HCT116 (cell line): Measurements from ENCODE around the gene CELF4. TPM values are rescaled to one million over a fixed set of nuclear protein-coding genes. Genes with fewer than 3 reads are reported as not detected.

ENCODE experiments used
- ATAC-seq: fragments of 200-7000 bp; cut with Tn5 transposase; 2 replicates; pipeline ENCODE4 v1.9.1; 2020; ENCODE audit warnings: mild to moderate bottlenecking, moderate library complexity
- BruUV-seq: library from RNA; stranded (reverse); fragments of 400-500 nt; replicated peaks from 2 replicates; lab custom pipeline; 2021; lab: Mats Ljungman, UMichigan
- CTCF ChIA-PET: fragments of 300-600 bp; sonication (Branson Sonifier 250); formaldehyde crosslinking; loops from one replicate; lab custom pipeline; 2021; ENCODE audit warnings: antibody characterized with exemption; lab: Charles Lee
- POLR2A ChIA-PET: fragments of 300-600, 350-600 bp; sonication (Branson Sonifier 250); formaldehyde crosslinking; loops from one replicate; lab custom pipeline; 2021; ENCODE audit warnings: antibody characterized with exemption; lab: Charles Lee
- RAD21 ChIA-PET, 2 experiments: fragments of 300-600 bp; sonication (Branson Sonifier 250); formaldehyde crosslinking; loops; one replicate each; lab custom pipeline; 2023; ENCODE audit warnings: low total read pairs in 2 of 2; ENCODE audit not compliant: uncharacterized antibody in 2 of 2, unreplicated experiment in 2 of 2, low non-redundant PET in 1 of 2; lab: Charles Lee
- DNase-seq: peaks from one replicate; pipeline ENCODE4 v3.0.0-alpha.2; 2010; ENCODE audit warnings: low read depth, low spot score
- H2AFZ ChIP-seq: fragments of 200-600 bp; shearing (Covaris generic), sonication (generic); 2 replicates; pipeline ENCODE4 v1.6.1; 2017; ENCODE audit warnings: low read depth, mixed run types, mixed read lengths, antibody characterized with exemption, low read length; ENCODE audit not compliant: poor library complexity, severe bottlenecking
- H3K27ac ChIP-seq: 2 replicates; pipeline ENCODE4 v1.5.1; 2012; ENCODE audit warnings: low read depth, low read length
- H3K27me3 ChIP-seq: fragments of 200-600 bp; sonication (generic); 2 replicates; pipeline ENCODE4 v1.6.1; 2016; ENCODE audit warnings: mixed run types, low read length, mixed read lengths; ENCODE audit not compliant: insufficient read depth
- H3K36me3 ChIP-seq, 2 experiments: fragments of 200-500 bp in 1 of 2; fragments of 200-600 bp in 1 of 2; sonication (Bioruptor generic) in 1 of 2; sonication (generic) in 1 of 2; 2 replicates each; pipeline versions ENCODE4 v1.5.1 to v1.6.1; 2014 to 2016; ENCODE audit warnings: low read length in 2 of 2, inconsistent platforms in 1 of 2, mixed read lengths in 1 of 2, mixed run types in 1 of 2; ENCODE audit not compliant: insufficient read depth in 2 of 2, control insufficient read depth in 1 of 2
- H3K4me1 ChIP-seq, 2 experiments: fragments of 200-600 bp in 1 of 2; sonication (generic) in 1 of 2; 2 replicates each; pipeline versions ENCODE4 v1.5.1 to v1.6.1; 2012 to 2017; ENCODE audit warnings: low read length in 2 of 2, inconsistent platforms in 1 of 2, mild to moderate bottlenecking in 1 of 2, mixed read lengths in 1 of 2, mixed run types in 1 of 2, moderate library complexity in 1 of 2; ENCODE audit not compliant: insufficient read depth in 2 of 2, control insufficient read depth in 1 of 2
- H3K4me2 ChIP-seq: fragments of 200-600 bp; sonication (generic); 2 replicates; pipeline ENCODE4 v1.6.1; 2017; ENCODE audit warnings: mixed run types, low read length, mixed read lengths
- H3K4me3 ChIP-seq, 2 experiments: fragments of 200-600 bp in 1 of 2; sonication (generic) in 1 of 2; replicated peaks in 1 of 2; 2 replicates each; pipeline ENCODE4 v1.5.1; 2011 to 2016; ENCODE audit warnings: low read length in 2 of 2, control low read depth in 1 of 2, low read depth in 1 of 2, mild to moderate bottlenecking in 1 of 2, mixed read lengths in 1 of 2, mixed run types in 1 of 2
- H3K79me2 ChIP-seq: fragments of 200-600 bp; sonication (generic); 2 replicates; pipeline ENCODE4 v1.6.1; 2017; ENCODE audit warnings: mild to moderate bottlenecking, mixed run types, low read length, moderate library complexity, mixed read lengths; ENCODE audit not compliant: insufficient read depth
- H3K9ac ChIP-seq: fragments of 200-600 bp; sonication (generic); 2 replicates; pipeline ENCODE4 v1.6.1; 2016; ENCODE audit warnings: low read length, mixed read lengths
- H3K9me2 ChIP-seq: fragments of 200-600 bp; sonication (generic), shearing (Covaris generic); 2 replicates; pipeline ENCODE4 v1.6.1; 2017; ENCODE audit warnings: mixed run types, mild to moderate bottlenecking, moderate library complexity; ENCODE audit not compliant: insufficient read depth
- H3K9me3 ChIP-seq, 2 experiments: fragments of 200-500 bp in 1 of 2; fragments of 200-600 bp in 1 of 2; sonication (Bioruptor generic) in 1 of 2; sonication (generic) in 1 of 2; 2 replicates each; pipeline ENCODE4 v1.6.1; 2014 to 2017; ENCODE audit warnings: low read length in 2 of 2, mixed read lengths in 2 of 2, inconsistent platforms in 1 of 2, low read depth in 1 of 2, mild to moderate bottlenecking in 1 of 2, mixed run types in 1 of 2, moderate library complexity in 1 of 2; ENCODE audit not compliant: control insufficient read depth in 1 of 2, insufficient read depth in 1 of 2
- H4K20me1 ChIP-seq: fragments of 200-600 bp; sonication (generic), shearing (Covaris generic); 2 replicates; pipeline ENCODE4 v1.6.1; 2017; ENCODE audit warnings: mixed run types, mild to moderate bottlenecking, moderate library complexity; ENCODE audit not compliant: insufficient read depth
- CEBPB ChIP-seq: IDR thresholded peaks from 2 replicates; pipeline ENCODE4 v1.6.1; 2012; ENCODE audit warnings: low read depth
- EGR1 ChIP-seq: IDR thresholded peaks from 2 replicates; pipeline ENCODE4 v1.6.1; 2012; ENCODE audit warnings: low read depth
- EZH2 ChIP-seq: fragments of 200-600 bp; sonication (generic); IDR thresholded peaks from 2 replicates; pipeline ENCODE4 v1.6.1; 2017; ENCODE audit warnings: antibody characterized with exemption, mixed run types
- FOSL1 ChIP-seq: IDR thresholded peaks from 2 replicates; pipeline ENCODE4 v1.6.1; 2012; ENCODE audit warnings: low read depth
- JUND ChIP-seq: IDR thresholded peaks from 2 replicates; pipeline ENCODE4 v1.6.1; 2012
- POLR2A ChIP-seq: IDR thresholded peaks from 2 replicates; pipeline ENCODE4 v1.7.0; 2011; ENCODE audit warnings: borderline replicate concordance; ENCODE audit not compliant: insufficient read depth, insufficient read length; ENCODE audit errors: extremely low read depth
- POLR2AphosphoS5 ChIP-seq: IDR thresholded peaks from 2 replicates; pipeline ENCODE4 v1.6.1; 2011; ENCODE audit warnings: mild to moderate bottlenecking, low read depth, low read length, moderate library complexity
- SIN3A ChIP-seq: IDR thresholded peaks from 2 replicates; pipeline ENCODE4 v1.6.1; 2012; ENCODE audit warnings: low read depth
- SP1 ChIP-seq: IDR thresholded peaks from 2 replicates; pipeline ENCODE4 v1.6.1; 2012; ENCODE audit warnings: low read depth
- SRF ChIP-seq: IDR thresholded peaks from 2 replicates; pipeline ENCODE4 v1.6.1; 2012; ENCODE audit warnings: low read depth
- TCF7L2 ChIP-seq: IDR thresholded peaks from 2 replicates; pipeline ENCODE4 v1.7.0; 2011; ENCODE audit warnings: borderline replicate concordance, inconsistent platforms; ENCODE audit not compliant: insufficient read depth, insufficient read length; ENCODE audit errors: extremely low read depth
- YY1 ChIP-seq: IDR thresholded peaks from 2 replicates; pipeline ENCODE4 v1.6.1; 2011; ENCODE audit warnings: low read length, low read depth, moderate library complexity, mild to moderate bottlenecking; ENCODE audit not compliant: insufficient replicate concordance; ENCODE audit errors: extremely low read depth
- ZFX ChIP-seq: fragments of 450-650 bp; IDR thresholded peaks from 2 replicates; pipeline ENCODE4 v1.6.1; 2017
- ZNF274 ChIP-seq: fragments of 200-500 bp; sonication (Bioruptor generic); IDR thresholded peaks from 2 replicates; pipeline ENCODE4 v1.6.1; 2014; ENCODE audit warnings: mild to moderate bottlenecking, low read depth, low read length, inconsistent platforms
- intact Hi-C: fragments of 100-400 bp; cut with micrococcal nuclease; formaldehyde crosslinking; loops from 2 replicates; pipeline ENCODE4 v1.10.0; 2022
- total RNA-seq: library from RNA; stranded (reverse); gene quantifications from one replicate; pipeline ENCODE4 v1.2.1, GENCODE V29; 2021; ENCODE audit not compliant: unreplicated experiment
- TF ChIP-seq, protein P1 (sequence below), 3 experiments: fragments of 200-600 bp in 1 of 3; sonication (generic) in 1 of 3; IDR thresholded peaks in 2 of 3; conservative IDR thresholded peaks in 1 of 3; 2 replicates each; pipeline ENCODE4 v1.5.1; 2012 to 2017; ENCODE audit warnings: low read depth in 2 of 3, low read length in 2 of 3, antibody characterized with exemption in 1 of 3, borderline replicate concordance in 1 of 3, control low read depth in 1 of 3, mild to moderate bottlenecking in 1 of 3, mixed read lengths in 1 of 3, mixed run types in 1 of 3, moderate library complexity in 1 of 3; ENCODE audit not compliant: insufficient read depth in 1 of 3
- TF ChIP-seq, protein P2 (sequence below): IDR thresholded peaks from 2 replicates; pipeline ENCODE4 v1.6.1; 2012
- TF ChIP-seq, protein P3 (sequence below): IDR thresholded peaks from 2 replicates; pipeline ENCODE4 v1.6.1; 2012; ENCODE audit warnings: low read depth

Gene CELF4
- total RNA-seq, 1 experiment from 2014 or later: not detected

DNA sequence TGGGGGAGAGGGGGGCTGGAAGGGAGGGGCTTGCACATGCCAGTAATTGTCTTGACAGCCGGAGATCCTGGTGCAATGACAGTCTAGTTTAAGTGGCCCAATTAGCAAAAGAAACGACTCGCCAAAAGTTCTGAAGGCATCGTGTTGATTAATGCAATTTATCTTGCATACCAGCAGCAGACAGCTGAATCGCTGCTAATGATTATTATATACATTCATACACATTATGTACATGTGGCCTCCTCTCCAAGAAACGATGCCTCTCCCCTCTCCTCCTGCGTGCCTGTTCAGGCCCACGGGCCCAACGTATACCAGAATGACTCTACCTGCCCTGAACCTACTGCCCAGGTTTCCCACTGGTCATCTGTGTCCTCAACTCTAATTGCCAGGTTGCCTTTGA is 214.5 kb downstream of the CELF4 start (continued):
- TF ChIP-seq, protein P1, sequence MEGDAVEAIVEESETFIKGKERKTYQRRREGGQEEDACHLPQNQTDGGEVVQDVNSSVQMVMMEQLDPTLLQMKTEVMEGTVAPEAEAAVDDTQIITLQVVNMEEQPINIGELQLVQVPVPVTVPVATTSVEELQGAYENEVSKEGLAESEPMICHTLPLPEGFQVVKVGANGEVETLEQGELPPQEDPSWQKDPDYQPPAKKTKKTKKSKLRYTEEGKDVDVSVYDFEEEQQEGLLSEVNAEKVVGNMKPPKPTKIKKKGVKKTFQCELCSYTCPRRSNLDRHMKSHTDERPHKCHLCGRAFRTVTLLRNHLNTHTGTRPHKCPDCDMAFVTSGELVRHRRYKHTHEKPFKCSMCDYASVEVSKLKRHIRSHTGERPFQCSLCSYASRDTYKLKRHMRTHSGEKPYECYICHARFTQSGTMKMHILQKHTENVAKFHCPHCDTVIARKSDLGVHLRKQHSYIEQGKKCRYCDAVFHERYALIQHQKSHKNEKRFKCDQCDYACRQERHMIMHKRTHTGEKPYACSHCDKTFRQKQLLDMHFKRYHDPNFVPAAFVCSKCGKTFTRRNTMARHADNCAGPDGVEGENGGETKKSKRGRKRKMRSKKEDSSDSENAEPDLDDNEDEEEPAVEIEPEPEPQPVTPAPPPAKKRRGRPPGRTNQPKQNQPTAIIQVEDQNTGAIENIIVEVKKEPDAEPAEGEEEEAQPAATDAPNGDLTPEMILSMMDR (IDR thresholded peaks at IDR 0.05 in 2 of 3, conservative IDR thresholded peaks at IDR 0.05 in 1 of 3; ENCODE audit: borderline replicate concordance in 1 of 3, insufficient read depth in 1 of 3, low read depth in 2 of 3, low read length in 2 of 3): no peak
- TF ChIP-seq SP1 (no peak), EZH2 (no peak), CEBPB (no peak)
- TF ChIP-seq, protein P2, sequence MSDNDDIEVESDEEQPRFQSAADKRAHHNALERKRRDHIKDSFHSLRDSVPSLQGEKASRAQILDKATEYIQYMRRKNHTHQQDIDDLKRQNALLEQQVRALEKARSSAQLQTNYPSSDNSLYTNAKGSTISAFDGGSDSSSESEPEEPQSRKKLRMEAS: no peak

GRCh38 chr18:37348729-37349128 is 216.9 kb downstream of the CELF4 start:
- Histone ChIP-seq H3K79me2 (no peaks in the 10 kb centered on the region), H3K9me3 (no peaks in the 10 kb centered on the region), H3K36me3 (no peaks in the 10 kb centered on the region), H3K27ac (no peak overlapping the region), H3K9ac (no peak overlapping the region), H3K4me2 (no peak overlapping the region), H2AFZ (no peak overlapping the region), H4K20me1 (no peaks in the 10 kb centered on the region), H3K4me3 (no peak overlapping the region), H3K9me2 (no peaks in the 10 kb centered on the region), H3K4me1 (no peaks in the 10 kb centered on the region), H3K27me3 (peaks cover 17% of the 10 kb centered on the region; the same call in 1 of the 2 replicates)
- POLR2A ChIA-PET: no interaction called here
- DNase-seq (no peak), ATAC-seq (no peak)
- no TSS peak for BruUV-seq
- CTCF ChIA-PET: no interaction called here
- RAD21 ChIA-PET: no interaction called here
- intact Hi-C loops: no loop called here
- TF ChIP-seq ZNF274 (no peak), EGR1 (no peak), POLR2AphosphoS5 (no peak), YY1 (no peak), FOSL1 (no peak), SIN3A (no peak), TCF7L2 (no peak), ZFX (no peak), SP1 (no peak), POLR2A (no peak), CEBPB (no peak), SRF (no peak), JUND (no peak)
- TF ChIP-seq, protein P1 (IDR thresholded peaks at IDR 0.05 in 2 of 3, conservative IDR thresholded peaks at IDR 0.05 in 1 of 3; ENCODE audit: borderline replicate concordance in 1 of 3, insufficient read depth in 1 of 3, low read depth in 2 of 3, low read length in 2 of 3): no peak
- TF ChIP-seq, protein P3, sequence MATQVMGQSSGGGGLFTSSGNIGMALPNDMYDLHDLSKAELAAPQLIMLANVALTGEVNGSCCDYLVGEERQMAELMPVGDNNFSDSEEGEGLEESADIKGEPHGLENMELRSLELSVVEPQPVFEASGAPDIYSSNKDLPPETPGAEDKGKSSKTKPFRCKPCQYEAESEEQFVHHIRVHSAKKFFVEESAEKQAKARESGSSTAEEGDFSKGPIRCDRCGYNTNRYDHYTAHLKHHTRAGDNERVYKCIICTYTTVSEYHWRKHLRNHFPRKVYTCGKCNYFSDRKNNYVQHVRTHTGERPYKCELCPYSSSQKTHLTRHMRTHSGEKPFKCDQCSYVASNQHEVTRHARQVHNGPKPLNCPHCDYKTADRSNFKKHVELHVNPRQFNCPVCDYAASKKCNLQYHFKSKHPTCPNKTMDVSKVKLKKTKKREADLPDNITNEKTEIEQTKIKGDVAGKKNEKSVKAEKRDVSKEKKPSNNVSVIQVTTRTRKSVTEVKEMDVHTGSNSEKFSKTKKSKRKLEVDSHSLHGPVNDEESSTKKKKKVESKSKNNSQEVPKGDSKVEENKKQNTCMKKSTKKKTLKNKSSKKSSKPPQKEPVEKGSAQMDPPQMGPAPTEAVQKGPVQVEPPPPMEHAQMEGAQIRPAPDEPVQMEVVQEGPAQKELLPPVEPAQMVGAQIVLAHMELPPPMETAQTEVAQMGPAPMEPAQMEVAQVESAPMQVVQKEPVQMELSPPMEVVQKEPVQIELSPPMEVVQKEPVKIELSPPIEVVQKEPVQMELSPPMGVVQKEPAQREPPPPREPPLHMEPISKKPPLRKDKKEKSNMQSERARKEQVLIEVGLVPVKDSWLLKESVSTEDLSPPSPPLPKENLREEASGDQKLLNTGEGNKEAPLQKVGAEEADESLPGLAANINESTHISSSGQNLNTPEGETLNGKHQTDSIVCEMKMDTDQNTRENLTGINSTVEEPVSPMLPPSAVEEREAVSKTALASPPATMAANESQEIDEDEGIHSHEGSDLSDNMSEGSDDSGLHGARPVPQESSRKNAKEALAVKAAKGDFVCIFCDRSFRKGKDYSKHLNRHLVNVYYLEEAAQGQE: no peak
